CD14-positive monocyte (primary cell): ENCODE measurements around the gene ROBO1. TPM values are rescaled to one million over a fixed set of nuclear protein-coding genes. Genes with fewer than 3 reads are reported as not detected.

Experiments
- DNase-seq, 3 donors: peaks; one replicate each; pipeline ENCODE4 v3.0.0-alpha.2; 2011 to 2022
- H2AFZ ChIP-seq: 2 replicates; pipeline ENCODE4 v1.6.0; 2012; ENCODE audit warnings: mild to moderate bottlenecking, low read depth, low read length, inconsistent platforms; ENCODE audit not compliant: insufficient read depth, poor library complexity, severe bottlenecking
- H3K27ac ChIP-seq, 2 donors: 1 replicate in 1 of 2; 2 replicates in 1 of 2; pipeline ENCODE4 v1.5.1; 2012 to 2013; ENCODE audit warnings: low read length in 2 of 2, control low read depth in 1 of 2, inconsistent platforms in 1 of 2, low read depth in 1 of 2, mild to moderate bottlenecking in 1 of 2
- H3K27me3 ChIP-seq, 2 donors: one replicate each; pipeline versions ENCODE4 v1.6.0 to v1.6.1; 2011 to 2013; ENCODE audit warnings: low read length in 2 of 2; ENCODE audit not compliant: control insufficient read depth in 2 of 2, insufficient read depth in 2 of 2
- H3K36me3 ChIP-seq, 2 donors: replicated peaks in 1 of 2; 1 replicate in 1 of 2; 2 replicates in 1 of 2; pipeline versions ENCODE4 v1.5.1 to v1.6.1; 2012 to 2013; ENCODE audit warnings: low read length in 2 of 2, control low read depth in 1 of 2, inconsistent platforms in 1 of 2, mild to moderate bottlenecking in 1 of 2; ENCODE audit not compliant: insufficient read depth in 2 of 2, control insufficient read depth in 1 of 2
- H3K4me1 ChIP-seq, 2 donors: 1 replicate in 1 of 2; 2 replicates in 1 of 2; pipeline versions ENCODE4 v1.5.1 to v1.6.1; 2012 to 2013; ENCODE audit warnings: low read length in 2 of 2, control low read depth in 1 of 2, inconsistent platforms in 1 of 2, mild to moderate bottlenecking in 1 of 2, moderate library complexity in 1 of 2; ENCODE audit not compliant: insufficient read depth in 2 of 2, control insufficient read depth in 1 of 2
- H3K4me2 ChIP-seq: replicated peaks from 2 replicates; pipeline ENCODE3; 2012; ENCODE audit warnings: low read length, moderate library complexity, mild to moderate bottlenecking; ENCODE audit not compliant: poor library complexity, severe bottlenecking; ENCODE audit errors: extremely low read depth
- H3K4me3 ChIP-seq, 3 experiments: fragments of 200-600 bp in 1 of 3; sonication (generic) in 1 of 3; replicated peaks in 1 of 3; 1 replicate in 2 of 3; 2 replicates in 1 of 3; pipeline ENCODE4 v1.5.1; 2011 to 2013; ENCODE audit warnings: low read length in 3 of 3, mild to moderate bottlenecking in 3 of 3, control low read depth in 2 of 3, low read depth in 2 of 3, inconsistent platforms in 1 of 3, moderate library complexity in 1 of 3
- H3K79me2 ChIP-seq: 2 replicates; pipeline ENCODE4 v1.6.0; 2012; ENCODE audit warnings: mild to moderate bottlenecking, control low read depth, inconsistent platforms, low read length, moderate library complexity; ENCODE audit not compliant: insufficient read depth
- H3K9ac ChIP-seq: 2 replicates; pipeline ENCODE4 v1.6.0; 2017; ENCODE audit warnings: low read length, mild to moderate bottlenecking; ENCODE audit not compliant: insufficient read depth, poor library complexity, severe bottlenecking
- H3K9me3 ChIP-seq, 2 donors: replicated peaks in 1 of 2; 1 replicate in 1 of 2; 2 replicates in 1 of 2; pipeline versions ENCODE4 v1.5.1 to v1.6.1; 2012 to 2013; ENCODE audit warnings: low read length in 2 of 2, control low read depth in 1 of 2; ENCODE audit not compliant: control insufficient read depth in 1 of 2, insufficient read depth in 1 of 2
- H4K20me1 ChIP-seq: 2 replicates; pipeline ENCODE4 v1.6.0; 2012; ENCODE audit warnings: mild to moderate bottlenecking, low read length, control low read depth, moderate library complexity; ENCODE audit not compliant: insufficient read depth
- H3K27ac Mint-ChIP-seq, 7 donors: one replicate each; pipeline ENCODE4 v1.8.0; 2020; ENCODE audit warnings: mild to moderate bottlenecking in 7 of 7, mixed read lengths in 7 of 7, moderate library complexity in 6 of 7, inconsistent platforms in 2 of 7
- H3K27me3 Mint-ChIP-seq, 3 donors: one replicate each; pipeline ENCODE4 v1.8.0; 2021 to 2022; ENCODE audit warnings: low read depth in 3 of 3, mild to moderate bottlenecking in 3 of 3, mixed read lengths in 3 of 3, moderate library complexity in 3 of 3, inconsistent platforms in 1 of 3
- H3K36me3 Mint-ChIP-seq, 2 donors: one replicate each; pipeline ENCODE4 v1.8.0; 2020; ENCODE audit warnings: mixed read lengths in 2 of 2, inconsistent platforms in 1 of 2, mild to moderate bottlenecking in 1 of 2
- H3K4me1 Mint-ChIP-seq: one replicate; pipeline ENCODE4 v1.8.0; 2020; ENCODE audit warnings: mild to moderate bottlenecking, mixed read lengths
- H3K4me3 Mint-ChIP-seq, 2 donors: one replicate each; pipeline ENCODE4 v1.8.0; 2020; ENCODE audit warnings: mild to moderate bottlenecking in 2 of 2, mixed read lengths in 2 of 2, moderate library complexity in 1 of 2
- H3K9me3 Mint-ChIP-seq, 7 donors: one replicate each; pipeline ENCODE4 v1.8.0; 2020 to 2022; ENCODE audit warnings: mixed read lengths in 7 of 7, mild to moderate bottlenecking in 6 of 7, moderate library complexity in 6 of 7, inconsistent platforms in 2 of 7
- WGBS: methylation state at CpG from one replicate; pipeline ENCODE4 v1.1.5; 2013; ENCODE audit warnings: missing lambda C conversion rate; ENCODE audit not compliant: insufficient coverage; 5-methylcytosine and 5-hydroxymethylcytosine counted together
- intact Hi-C, 2 donors: fragments of 100-400 bp; cut with micrococcal nuclease; formaldehyde crosslinking; loops; one replicate each; pipeline versions ENCODE4 v1.15.0 to v1.15.1; 2023
- polyA plus RNA-seq, 3 donors: library from polyadenylated mRNA; depleted of rRNA in 1 of 3; unstranded in 2 of 3; stranded (reverse) in 1 of 3; fragments of 300-500 nt in 2 of 3; fragments of >200 nt in 1 of 3; fragmentation: Illumina TruSeq in 2 of 3; gene quantifications; 1 replicate in 2 of 3; 2 replicates in 1 of 3; pipeline ENCODE4 v1.2.3, GENCODE V29; 2012 to 2021
- TF ChIP-seq, protein P1 (sequence below): fragments of 200-600 bp; IDR thresholded peaks from one replicate; pipeline ENCODE4 v1.8.0; 2022; ENCODE audit warnings: antibody characterized with exemption, mild to moderate bottlenecking

Gene ROBO1
- polyA plus RNA-seq, 3 donors: 0.09 to 0.10 TPM; not detected in 1

DNA sequence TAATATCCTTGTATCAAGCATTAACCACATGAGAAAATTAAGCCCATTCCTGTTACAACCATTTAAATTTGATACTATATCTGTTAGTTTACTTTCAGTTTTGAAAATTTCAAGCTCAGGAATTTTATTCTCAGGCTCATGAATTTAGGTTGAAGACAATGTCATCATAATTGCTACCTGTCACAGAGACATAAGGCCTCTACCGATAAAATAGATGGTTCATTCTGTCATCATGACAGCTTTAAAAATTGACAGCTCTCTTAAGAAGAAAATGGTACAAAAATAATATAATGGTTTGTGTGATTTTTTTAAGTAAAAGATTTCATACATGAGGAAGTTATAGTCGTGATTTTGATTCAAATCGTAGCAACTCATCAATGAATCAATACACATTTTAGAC lies 1003.2 kb downstream of the ROBO1 start:
- H3K79me2 ChIP-seq: no peaks in the 10 kb centered on the region
- Mint-ChIP-seq H3K4me3 (no peak overlapping the region), H3K9me3 (peaks cover 0 to 5% (median 0%) of the 10 kb centered on the region in 7 donors), H3K4me1 (no peaks in the 10 kb centered on the region), H3K27me3 (no peaks in the 10 kb centered on the region), H3K27ac (no peak overlapping the region), H3K36me3 (no peaks in the 10 kb centered on the region)
- intact Hi-C loops: no loop called here
- no peaks in the 10 kb centered on the region for H3K9me3 ChIP-seq
- WGBS: no CpG with 5 or more reads among the region's 3 CpGs
- H3K9ac ChIP-seq: no peak overlapping the region
- no peak for DNase-seq
- H3K27ac ChIP-seq: no peak overlapping the region
- H2AFZ ChIP-seq: no peak overlapping the region
- no peaks in the 10 kb centered on the region for H3K27me3 ChIP-seq
- H4K20me1 ChIP-seq: no peaks in the 10 kb centered on the region
- H3K36me3 ChIP-seq: no peaks in the 10 kb centered on the region
- no peak overlapping the region for H3K4me2 ChIP-seq
- no peaks in the 10 kb centered on the region for H3K4me1 ChIP-seq
- TF ChIP-seq, protein P1, sequence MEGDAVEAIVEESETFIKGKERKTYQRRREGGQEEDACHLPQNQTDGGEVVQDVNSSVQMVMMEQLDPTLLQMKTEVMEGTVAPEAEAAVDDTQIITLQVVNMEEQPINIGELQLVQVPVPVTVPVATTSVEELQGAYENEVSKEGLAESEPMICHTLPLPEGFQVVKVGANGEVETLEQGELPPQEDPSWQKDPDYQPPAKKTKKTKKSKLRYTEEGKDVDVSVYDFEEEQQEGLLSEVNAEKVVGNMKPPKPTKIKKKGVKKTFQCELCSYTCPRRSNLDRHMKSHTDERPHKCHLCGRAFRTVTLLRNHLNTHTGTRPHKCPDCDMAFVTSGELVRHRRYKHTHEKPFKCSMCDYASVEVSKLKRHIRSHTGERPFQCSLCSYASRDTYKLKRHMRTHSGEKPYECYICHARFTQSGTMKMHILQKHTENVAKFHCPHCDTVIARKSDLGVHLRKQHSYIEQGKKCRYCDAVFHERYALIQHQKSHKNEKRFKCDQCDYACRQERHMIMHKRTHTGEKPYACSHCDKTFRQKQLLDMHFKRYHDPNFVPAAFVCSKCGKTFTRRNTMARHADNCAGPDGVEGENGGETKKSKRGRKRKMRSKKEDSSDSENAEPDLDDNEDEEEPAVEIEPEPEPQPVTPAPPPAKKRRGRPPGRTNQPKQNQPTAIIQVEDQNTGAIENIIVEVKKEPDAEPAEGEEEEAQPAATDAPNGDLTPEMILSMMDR: no peak
- no peak overlapping the region for H3K4me3 ChIP-seq

DNA sequence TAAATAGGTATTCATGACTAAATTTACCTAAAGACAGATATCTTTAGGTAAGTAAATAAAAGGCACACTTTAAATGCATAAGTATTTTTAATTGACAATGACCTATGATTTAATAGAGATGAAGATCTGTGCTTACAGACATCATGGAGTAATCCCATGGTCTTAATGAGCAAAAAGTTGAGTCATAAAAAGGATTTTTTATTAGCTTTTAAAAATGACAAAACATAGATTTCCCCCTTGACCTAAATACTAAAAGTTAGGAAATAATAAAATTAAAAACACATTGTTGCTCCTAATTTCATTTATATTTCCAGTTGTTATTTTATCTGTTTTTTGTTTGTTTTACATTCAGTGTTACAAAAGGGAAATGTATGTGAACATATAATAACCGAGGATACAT lies 1005.7 kb downstream of the ROBO1 start:
- Histone ChIP-seq H3K79me2 (no peaks in the 10 kb centered on the region), H3K9ac (no peak overlapping the region), H2AFZ (no peak overlapping the region), H3K4me3 (no peak overlapping the region), H3K36me3 (no peaks in the 10 kb centered on the region), H3K9me3 (peaks cover 0 to 5% of the 10 kb centered on the region in 2 donors), H4K20me1 (no peaks in the 10 kb centered on the region), H3K4me2 (no peak overlapping the region), H3K27me3 (no peaks in the 10 kb centered on the region), H3K27ac (no peak overlapping the region), H3K4me1 (no peaks in the 10 kb centered on the region)
- H3K4me1 Mint-ChIP-seq: no peaks in the 10 kb centered on the region
- intact Hi-C loops: no loop called here
- WGBS: no CpG with 5 or more reads among the region's 1 CpG
- no peaks in the 10 kb centered on the region for H3K27me3 Mint-ChIP-seq
- H3K27ac Mint-ChIP-seq: no peak overlapping the region
- TF ChIP-seq, protein P1: no peak
- H3K4me3 Mint-ChIP-seq: no peak overlapping the region
- peaks cover 0 to 4% (median 0%) of the 10 kb centered on the region in 7 donors for H3K9me3 Mint-ChIP-seq
- no peaks in the 10 kb centered on the region for H3K36me3 Mint-ChIP-seq
- DNase-seq: no peak
